Progenitor cell of endocrine pancreas (in vitro differentiated cells): ENCODE measurements around the gene SULT2A1. TPM values are rescaled to one million over a fixed set of nuclear protein-coding genes. Genes with fewer than 3 reads are reported as not detected.
A peak's percentile ranks its signal among the peaks of the same experiment; 100 is the strongest.

Source experiments
- DNase-seq: peaks from one replicate; pipeline ENCODE4 v3.0.0; 2021; ENCODE audit warnings: low spot score; ENCODE audit not compliant: unreplicated experiment
- H3K27ac Mint-ChIP-seq: 2 replicates; pipeline ENCODE4 v1.8.0; 2021; ENCODE audit warnings: mild to moderate bottlenecking, moderate library complexity, mixed read lengths
- H3K27me3 Mint-ChIP-seq: 2 replicates; pipeline ENCODE4 v1.8.0; 2021; ENCODE audit warnings: mixed read lengths
- H3K36me3 Mint-ChIP-seq: 2 replicates; pipeline ENCODE4 v1.8.0; 2022; ENCODE audit warnings: mixed read lengths; ENCODE audit not compliant: insufficient read depth
- H3K4me1 Mint-ChIP-seq: 2 replicates; pipeline ENCODE4 v1.8.0; 2021; ENCODE audit warnings: low read depth, mixed read lengths
- H3K4me3 Mint-ChIP-seq: 2 replicates; pipeline ENCODE4 v1.8.0; 2021; ENCODE audit warnings: low read depth, mild to moderate bottlenecking, moderate library complexity, mixed read lengths
- H3K9me3 Mint-ChIP-seq: 2 replicates; pipeline ENCODE4 v1.8.0; 2021; ENCODE audit warnings: low read depth, mixed read lengths
- total RNA-seq: library from RNA; stranded (reverse); gene quantifications from 2 replicates; pipeline ENCODE4 v1.2.1, GENCODE V29; 2021
- TF ChIP-seq, protein P1 (sequence below): fragments of 200-600 bp; sonication (generic); IDR thresholded peaks from one replicate; pipeline ENCODE4 v1.5.0; 2021; ENCODE audit warnings: antibody characterized with exemption, mild to moderate bottlenecking; ENCODE audit not compliant: unreplicated experiment

Gene SULT2A1
- total RNA-seq, 1 donor from 2014 or later, result not detected

- H3K36me3 Mint-ChIP-seq, result no peaks in the 10 kb centered on the region
- TF ChIP-seq, protein P1, sequence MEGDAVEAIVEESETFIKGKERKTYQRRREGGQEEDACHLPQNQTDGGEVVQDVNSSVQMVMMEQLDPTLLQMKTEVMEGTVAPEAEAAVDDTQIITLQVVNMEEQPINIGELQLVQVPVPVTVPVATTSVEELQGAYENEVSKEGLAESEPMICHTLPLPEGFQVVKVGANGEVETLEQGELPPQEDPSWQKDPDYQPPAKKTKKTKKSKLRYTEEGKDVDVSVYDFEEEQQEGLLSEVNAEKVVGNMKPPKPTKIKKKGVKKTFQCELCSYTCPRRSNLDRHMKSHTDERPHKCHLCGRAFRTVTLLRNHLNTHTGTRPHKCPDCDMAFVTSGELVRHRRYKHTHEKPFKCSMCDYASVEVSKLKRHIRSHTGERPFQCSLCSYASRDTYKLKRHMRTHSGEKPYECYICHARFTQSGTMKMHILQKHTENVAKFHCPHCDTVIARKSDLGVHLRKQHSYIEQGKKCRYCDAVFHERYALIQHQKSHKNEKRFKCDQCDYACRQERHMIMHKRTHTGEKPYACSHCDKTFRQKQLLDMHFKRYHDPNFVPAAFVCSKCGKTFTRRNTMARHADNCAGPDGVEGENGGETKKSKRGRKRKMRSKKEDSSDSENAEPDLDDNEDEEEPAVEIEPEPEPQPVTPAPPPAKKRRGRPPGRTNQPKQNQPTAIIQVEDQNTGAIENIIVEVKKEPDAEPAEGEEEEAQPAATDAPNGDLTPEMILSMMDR, result peak; percentile 69
- DNase-seq, result no peak
- H3K4me1 Mint-ChIP-seq, result peaks cover 3% of the 10 kb centered on the region
- H3K27me3 Mint-ChIP-seq, result peaks cover 42% of the 10 kb centered on the region
- H3K9me3 Mint-ChIP-seq, result no peaks in the 10 kb centered on the region
- H3K27ac Mint-ChIP-seq, result peak overlapping the region; percentile 31
- H3K4me3 Mint-ChIP-seq, result no peak overlapping the region
Observed at GRCh38 chr19:47848823-47849473, 37.2 kb downstream of the SULT2A1 start.

- Mint-ChIP-seq H3K27me3 (peaks cover 41% of the 10 kb centered on the region), H3K36me3 (no peaks in the 10 kb centered on the region), H3K4me3 (no peak overlapping the region), H3K27ac (peak overlapping the region; percentile 31), H3K4me1 (peaks cover 3% of the 10 kb centered on the region), H3K9me3 (no peaks in the 10 kb centered on the region)
- DNase-seq, result no peak
- TF ChIP-seq, protein P1, result no peak
Observed at GRCh38 chr19:47848425-47848822, 37.7 kb downstream of the SULT2A1 start.

GRCh38 chr19:47842941-47843340 is 43.2 kb downstream of the SULT2A1 start:
- Mint-ChIP-seq H3K27me3 (peaks cover 18% of the 10 kb centered on the region), H3K4me1 (peaks cover 6% of the 10 kb centered on the region), H3K4me3 (no peak overlapping the region), H3K9me3 (no peaks in the 10 kb centered on the region), H3K36me3 (no peaks in the 10 kb centered on the region), H3K27ac (no peak overlapping the region)
- TF ChIP-seq, protein P1, result no peak
- DNase-seq, result no peak

DNA sequence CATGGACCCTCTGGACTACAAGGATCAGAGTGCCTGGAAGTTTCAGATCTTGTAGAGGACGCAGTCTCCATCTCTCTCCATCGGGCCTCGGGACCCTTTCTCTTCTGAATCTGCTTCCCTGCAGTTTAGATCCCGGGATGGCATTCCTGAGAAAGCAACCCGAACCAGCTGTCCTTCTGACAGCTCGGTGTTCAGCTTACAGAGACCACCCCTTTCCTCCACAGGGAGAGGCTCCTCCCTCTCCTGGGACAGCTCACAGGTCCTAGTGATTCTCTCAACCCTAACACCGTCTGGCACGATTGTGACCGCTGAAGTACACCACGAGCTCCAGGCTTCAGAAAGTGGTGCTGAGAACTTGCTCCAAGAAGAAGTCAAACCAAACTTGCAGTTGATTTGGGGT is 46.2 kb downstream of the SULT2A1 start:
- H3K9me3 Mint-ChIP-seq, result no peaks in the 10 kb centered on the region
- peaks cover 6% of the 10 kb centered on the region for H3K4me1 Mint-ChIP-seq
- DNase-seq, result no peak
- H3K27me3 Mint-ChIP-seq, result peaks cover 15% of the 10 kb centered on the region
- no peaks in the 10 kb centered on the region for H3K36me3 Mint-ChIP-seq
- no peak overlapping the region for H3K4me3 Mint-ChIP-seq
- TF ChIP-seq, protein P1, result no peak
- H3K27ac Mint-ChIP-seq, result no peak overlapping the region

- no peaks in the 10 kb centered on the region for H3K36me3 Mint-ChIP-seq
- peaks cover 6% of the 10 kb centered on the region for H3K4me1 Mint-ChIP-seq
- H3K4me3 Mint-ChIP-seq, result no peak overlapping the region
- TF ChIP-seq, protein P1, result no peak
- no peaks in the 10 kb centered on the region for H3K9me3 Mint-ChIP-seq
- no peak overlapping the region for H3K27ac Mint-ChIP-seq
- no peak for DNase-seq
- peaks cover 15% of the 10 kb centered on the region for H3K27me3 Mint-ChIP-seq
Observed at GRCh38 chr19:47839411-47839810, 46.7 kb downstream of the SULT2A1 start.
